Fibroblast of lung (primary cell): ENCODE measurements around the gene ENTHD1.

Source experiments
- EZH2 ChIP-seq: IDR thresholded peaks from 2 replicates; pipeline ENCODE4 v1.5.1; 2012; ENCODE audit warnings: low read length, control low read depth, mild to moderate bottlenecking; ENCODE audit errors: missing control alignments
- TF ChIP-seq, protein P1 (sequence below), 2 donors: IDR thresholded peaks in 1 of 2; conservative IDR thresholded peaks in 1 of 2; 1 replicate in 1 of 2; 2 replicates in 1 of 2; pipeline ENCODE4 v1.5.1; 2011 to 2012; ENCODE audit warnings: low read length in 2 of 2, control low read depth in 1 of 2, inconsistent platforms in 1 of 2, low read depth in 1 of 2, mild to moderate bottlenecking in 1 of 2

DNA sequence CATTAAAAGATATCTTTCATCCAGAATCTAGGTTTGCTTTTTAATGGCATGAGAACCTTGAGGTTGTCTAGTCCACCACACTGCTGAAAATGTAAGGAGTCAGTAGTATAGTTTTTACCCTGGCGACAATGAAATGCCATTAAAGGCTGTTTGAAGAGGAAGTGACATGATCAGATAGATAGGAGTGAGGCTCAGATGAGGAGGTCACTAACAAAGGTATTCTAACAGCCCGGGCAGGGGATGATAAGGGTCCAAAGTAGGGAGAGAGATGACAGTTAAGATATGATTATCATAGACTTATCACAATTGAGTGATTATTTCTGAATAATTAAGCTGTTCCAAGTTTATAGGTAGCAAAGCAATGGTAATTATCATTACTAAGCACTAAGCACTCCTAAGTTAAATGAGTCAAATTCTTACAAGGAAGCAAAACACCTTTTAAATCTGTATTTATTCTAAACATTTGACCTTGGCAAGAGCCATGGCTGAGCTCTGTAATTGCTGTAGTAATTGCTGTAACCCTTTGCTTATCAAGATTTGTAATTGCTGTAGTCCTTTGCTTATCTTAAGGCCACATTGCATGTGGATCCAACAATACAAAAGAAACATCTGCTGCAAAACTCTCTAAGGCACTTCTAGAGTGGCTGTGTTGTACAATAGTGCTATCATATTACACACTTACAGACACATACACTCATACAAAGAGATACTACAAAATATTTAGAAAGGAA lies 92.6 kb downstream of the ENTHD1 start:
- TF ChIP-seq, protein P1, sequence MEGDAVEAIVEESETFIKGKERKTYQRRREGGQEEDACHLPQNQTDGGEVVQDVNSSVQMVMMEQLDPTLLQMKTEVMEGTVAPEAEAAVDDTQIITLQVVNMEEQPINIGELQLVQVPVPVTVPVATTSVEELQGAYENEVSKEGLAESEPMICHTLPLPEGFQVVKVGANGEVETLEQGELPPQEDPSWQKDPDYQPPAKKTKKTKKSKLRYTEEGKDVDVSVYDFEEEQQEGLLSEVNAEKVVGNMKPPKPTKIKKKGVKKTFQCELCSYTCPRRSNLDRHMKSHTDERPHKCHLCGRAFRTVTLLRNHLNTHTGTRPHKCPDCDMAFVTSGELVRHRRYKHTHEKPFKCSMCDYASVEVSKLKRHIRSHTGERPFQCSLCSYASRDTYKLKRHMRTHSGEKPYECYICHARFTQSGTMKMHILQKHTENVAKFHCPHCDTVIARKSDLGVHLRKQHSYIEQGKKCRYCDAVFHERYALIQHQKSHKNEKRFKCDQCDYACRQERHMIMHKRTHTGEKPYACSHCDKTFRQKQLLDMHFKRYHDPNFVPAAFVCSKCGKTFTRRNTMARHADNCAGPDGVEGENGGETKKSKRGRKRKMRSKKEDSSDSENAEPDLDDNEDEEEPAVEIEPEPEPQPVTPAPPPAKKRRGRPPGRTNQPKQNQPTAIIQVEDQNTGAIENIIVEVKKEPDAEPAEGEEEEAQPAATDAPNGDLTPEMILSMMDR (conservative IDR thresholded peaks at IDR 0.05 in 1 of 2, IDR thresholded peaks at IDR 0.05 in 1 of 2; ENCODE audit: low read depth in 1 of 2, low read length in 2 of 2), result no peak
- no peak for TF ChIP-seq EZH2
